Measurements from ENCODE around the gene EPHB1.

GRCh38 chr3:134908271-134908670 lies 113.2 kb downstream of the EPHB1 start:
- TF ChIP-seq ZFP30 (CRISPR knock-in tag; IDR thresholded peaks at IDR 0.05) (no peak), ISL1 (CRISPR knock-in tag; IDR thresholded peaks at IDR 0.05) (no peak), SNAI2 (CRISPR knock-in tag; IDR thresholded peaks at IDR 0.05) (no peak), GLIS3 (CRISPR knock-in tag; IDR thresholded peaks at IDR 0.05) (no peak), CREB5 (CRISPR knock-in tag; IDR thresholded peaks at IDR 0.05; ENCODE audit: low read depth) (no peak), CSRNP3 (CRISPR knock-in tag; IDR thresholded peaks at IDR 0.05) (no peak), ZNF8 (CRISPR knock-in tag; IDR thresholded peaks at IDR 0.05) (no peak), ARNTL (CRISPR knock-in tag; IDR thresholded peaks at IDR 0.05; ENCODE audit: borderline replicate concordance, low read depth) (no peak)

All from SK-N-SH treated with all-trans-retinoic acid at 6 μM for 48 hours (cell line).